Esophagus squamous epithelium (tissue), 5 donors: ENCODE results near the gene FAM131B. TPM values are rescaled to one million over a fixed set of nuclear protein-coding genes. Genes with fewer than 3 reads are reported as not detected.

Experiments
- DNase-seq: peaks from one replicate; lab custom pipeline; 2025; lab: John Stamatoyannopoulos, UW
- H3K27ac ChIP-seq, 4 donors: fragments of 200-600 bp; sonication (generic); one replicate each; pipeline ENCODE4 v1.5.1; 2016 to 2019; ENCODE audit warnings: mild to moderate bottlenecking in 1 of 4
- H3K27me3 ChIP-seq, 4 donors: fragments of 200-600 bp; sonication (generic); 1 replicate in 3 of 4; 2 replicates in 1 of 4; pipeline versions ENCODE4 v1.5.1 to v1.6.0; 2017 to 2021; ENCODE audit warnings: antibody characterized with exemption in 1 of 4
- H3K36me3 ChIP-seq, 3 donors: fragments of 200-600 bp; sonication (generic); one replicate each; pipeline ENCODE4 v1.5.1; 2016 to 2019
- H3K4me1 ChIP-seq, 3 donors: fragments of 200-600 bp; sonication (generic); one replicate each; pipeline ENCODE4 v1.5.1; 2017 to 2019
- H3K4me3 ChIP-seq, 4 donors: fragments of 200-600 bp; sonication (generic); 1 replicate in 3 of 4; 2 replicates in 1 of 4; pipeline ENCODE4 v1.5.1; 2016 to 2019; ENCODE audit warnings: mild to moderate bottlenecking in 2 of 4, moderate library complexity in 1 of 4
- H3K9me3 ChIP-seq, 3 donors: fragments of 200-600 bp; sonication (generic); one replicate each; pipeline ENCODE4 v1.5.1; 2016 to 2019
- POLR2A ChIP-seq, 4 donors: fragments of 450-650 bp; IDR thresholded peaks; one replicate each; pipeline ENCODE4 v1.6.1; 2017; ENCODE audit warnings: antibody characterized with exemption in 4 of 4, mild to moderate bottlenecking in 4 of 4, moderate library complexity in 3 of 4
- WGBS, 2 donors: methylation state at CpG; one replicate each; pipeline ENCODE4 v1.1.5; 2018; 5-methylcytosine and 5-hydroxymethylcytosine counted together
- intact Hi-C: fragments of 100-400 bp; cut with DNase I; formaldehyde crosslinking; loops from one replicate; pipeline ENCODE4 v1.15.0; 2022
- total RNA-seq, 4 donors: library from RNA; depleted of rRNA; stranded (reverse); fragments of >200 nt; gene quantifications; one replicate each; pipeline ENCODE4 v1.1.0, GENCODE V29; 2016
- TF ChIP-seq, protein P1 (sequence below), 6 experiments: fragments of 450-650 bp in 4 of 6; fragments of 200-600 bp in 2 of 6; sonication (generic) in 2 of 6; IDR thresholded peaks; one replicate each; pipeline ENCODE4 v1.5.1; 2016 to 2019; ENCODE audit warnings: antibody characterized with exemption in 6 of 6, mild to moderate bottlenecking in 4 of 6, moderate library complexity in 4 of 6
- donor health status: DM: yes; HTN: yes; CAD: no.

Gene FAM131B
- total RNA-seq, 4 donors from 2014 or later = 0.09 to 0.76 (median 0.46) TPM

DNA sequence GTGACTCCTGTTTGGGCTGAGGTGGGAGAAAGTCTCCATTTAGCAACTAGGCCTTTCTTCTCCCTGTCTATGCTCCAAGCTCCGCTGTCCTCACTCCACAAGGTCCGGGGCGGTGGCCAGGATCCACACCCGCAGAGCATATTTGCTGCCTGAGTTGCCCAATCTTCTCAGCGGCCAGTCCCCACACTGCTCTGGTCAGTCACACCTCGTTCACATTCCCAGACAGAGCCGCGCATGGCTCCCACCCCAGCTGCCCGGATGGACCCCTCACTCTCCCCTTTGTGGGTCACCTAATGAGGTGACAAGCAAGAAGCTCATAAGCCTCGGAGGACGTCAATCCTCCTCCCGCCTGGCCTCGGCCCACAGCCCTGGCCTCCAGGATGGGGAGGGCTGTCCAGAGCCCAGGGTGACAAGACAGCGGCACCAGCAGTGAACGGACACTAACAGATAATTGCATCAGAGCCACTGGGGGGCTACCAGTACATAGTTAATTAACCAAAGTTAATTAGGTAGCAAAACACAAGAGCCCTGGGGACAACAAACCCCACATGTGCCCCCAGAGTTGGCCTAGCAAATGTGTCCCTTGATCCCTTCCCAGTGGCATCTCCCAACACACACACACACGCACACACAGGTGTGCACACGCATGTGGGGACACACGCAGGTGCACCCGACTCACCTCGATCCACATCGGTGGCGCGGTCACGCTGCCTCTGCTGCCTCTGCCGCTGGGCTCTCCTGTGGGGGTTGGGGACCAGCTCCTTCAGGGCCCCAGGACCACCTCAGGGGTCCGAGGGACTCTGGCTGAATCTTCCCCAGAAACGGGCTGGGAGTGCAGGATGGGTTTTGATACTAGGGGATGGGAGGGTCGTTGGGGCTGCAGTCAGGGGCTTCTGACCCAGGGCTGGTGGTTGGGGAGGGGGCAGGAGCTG lies 34.4 kb upstream of the FAM131B start:
- Histone ChIP-seq H3K36me3 (peaks cover 5 to 100% (median 6%) of the 10 kb centered on the region in 3 donors), H3K27me3 (no peaks in the 10 kb centered on the region), H3K27ac (no peak overlapping the region), H3K9me3 (no peaks in the 10 kb centered on the region), H3K4me1 (peaks cover 8 to 40% (median 14%) of the 10 kb centered on the region in 3 donors), H3K4me3 (no peak overlapping the region)
- no peak for TF ChIP-seq POLR2A (IDR thresholded peaks at IDR 0.05)
- TF ChIP-seq, protein P1, sequence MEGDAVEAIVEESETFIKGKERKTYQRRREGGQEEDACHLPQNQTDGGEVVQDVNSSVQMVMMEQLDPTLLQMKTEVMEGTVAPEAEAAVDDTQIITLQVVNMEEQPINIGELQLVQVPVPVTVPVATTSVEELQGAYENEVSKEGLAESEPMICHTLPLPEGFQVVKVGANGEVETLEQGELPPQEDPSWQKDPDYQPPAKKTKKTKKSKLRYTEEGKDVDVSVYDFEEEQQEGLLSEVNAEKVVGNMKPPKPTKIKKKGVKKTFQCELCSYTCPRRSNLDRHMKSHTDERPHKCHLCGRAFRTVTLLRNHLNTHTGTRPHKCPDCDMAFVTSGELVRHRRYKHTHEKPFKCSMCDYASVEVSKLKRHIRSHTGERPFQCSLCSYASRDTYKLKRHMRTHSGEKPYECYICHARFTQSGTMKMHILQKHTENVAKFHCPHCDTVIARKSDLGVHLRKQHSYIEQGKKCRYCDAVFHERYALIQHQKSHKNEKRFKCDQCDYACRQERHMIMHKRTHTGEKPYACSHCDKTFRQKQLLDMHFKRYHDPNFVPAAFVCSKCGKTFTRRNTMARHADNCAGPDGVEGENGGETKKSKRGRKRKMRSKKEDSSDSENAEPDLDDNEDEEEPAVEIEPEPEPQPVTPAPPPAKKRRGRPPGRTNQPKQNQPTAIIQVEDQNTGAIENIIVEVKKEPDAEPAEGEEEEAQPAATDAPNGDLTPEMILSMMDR (IDR thresholded peaks at IDR 0.05) = no peak
- 88 to 92% methylated on average over 11 to 21 of the region's 28 CpGs for WGBS, 2 donors
- no peak for DNase-seq
- intact Hi-C loops = no loop called here

DNA sequence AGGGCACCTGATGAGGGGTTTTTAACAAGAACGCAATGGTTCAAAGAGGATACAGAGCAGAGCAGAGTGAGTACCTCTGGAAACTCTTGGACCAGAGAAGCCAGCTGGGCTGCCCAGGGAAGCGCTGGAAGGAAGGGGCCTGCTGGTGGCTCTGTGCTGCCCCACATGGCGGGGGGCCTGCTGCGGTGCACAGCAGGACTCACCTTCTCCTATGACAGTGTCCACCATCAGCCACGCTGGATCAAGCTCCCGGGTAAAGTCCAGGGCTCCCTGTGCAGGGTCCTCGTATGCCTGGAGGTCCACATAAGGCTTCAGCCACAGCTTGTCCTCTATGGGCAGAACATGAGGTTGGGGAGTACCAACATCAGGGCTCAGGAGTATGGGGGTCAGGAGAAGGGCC lies 33.7 kb upstream of the FAM131B start:
- Histone ChIP-seq H3K9me3 (no peaks in the 10 kb centered on the region), H3K27ac (no peak overlapping the region), H3K4me3 (no peak overlapping the region), H3K27me3 (no peaks in the 10 kb centered on the region), H3K36me3 (peaks cover 2 to 100% (median 12%) of the 10 kb centered on the region in 3 donors), H3K4me1 (peaks cover 15 to 47% (median 22%) of the 10 kb centered on the region in 3 donors)
- no peak for DNase-seq
- intact Hi-C loops = no loop called here
- 0 to 80% methylated on average over 1 to 7 of the region's 7 CpGs for WGBS, 2 donors
- no peak for TF ChIP-seq POLR2A (IDR thresholded peaks at IDR 0.05)
- TF ChIP-seq, protein P1 (IDR thresholded peaks at IDR 0.05) = no peak

DNA sequence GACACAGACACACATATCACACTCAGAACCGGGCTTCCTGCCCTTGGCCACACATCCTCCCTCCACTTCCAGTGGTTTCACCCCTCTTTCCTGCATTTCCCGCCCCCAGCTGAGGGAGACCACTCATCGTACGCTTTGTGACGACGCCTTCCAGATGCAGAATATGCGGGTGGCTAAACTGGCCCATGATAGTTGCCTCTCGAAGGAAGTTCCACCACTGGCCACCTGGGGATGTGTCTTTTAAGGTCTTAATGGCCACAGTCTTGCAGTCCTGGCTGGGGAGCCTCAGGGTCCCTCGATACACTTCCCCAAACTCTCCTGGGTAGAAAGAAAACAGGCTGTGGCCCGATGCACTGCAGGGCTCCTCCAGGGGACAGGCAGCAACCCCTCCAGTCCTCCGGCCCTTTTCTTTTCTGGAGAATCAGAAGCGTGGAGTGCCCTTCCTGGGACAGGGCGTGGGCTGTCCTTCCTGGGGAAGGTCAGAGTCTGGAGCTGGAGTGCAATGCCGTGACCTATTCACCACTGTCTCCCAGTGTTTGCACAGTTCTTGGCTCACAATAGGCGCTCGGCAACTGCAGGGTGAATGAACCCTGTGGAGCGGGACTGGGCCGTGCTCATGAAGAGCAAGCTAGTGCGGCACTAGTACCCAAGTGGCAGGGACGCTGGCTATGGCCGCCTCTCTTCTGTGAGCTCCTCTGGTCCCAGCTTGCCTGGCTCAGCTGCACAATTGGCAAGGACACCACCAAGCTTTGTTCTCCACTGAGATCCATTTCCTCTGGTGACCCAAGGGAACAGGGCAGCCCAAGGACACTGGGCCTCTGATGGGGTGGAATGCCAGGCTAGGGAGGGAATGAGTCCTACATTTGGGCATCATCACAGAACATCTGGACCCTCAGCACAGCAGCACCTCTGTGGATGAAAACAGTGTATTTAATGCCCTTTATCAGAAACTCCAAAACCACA lies 33.0 kb upstream of the FAM131B start:
- Histone ChIP-seq H3K4me3 (no peak overlapping the region), H3K27me3 (no peaks in the 10 kb centered on the region), H3K9me3 (no peaks in the 10 kb centered on the region), H3K4me1 (peaks cover 21 to 54% (median 29%) of the 10 kb centered on the region in 3 donors), H3K27ac (peak overlapping the region in 1 of 4 donors; percentile 9), H3K36me3 (peaks cover 5 to 100% (median 19%) of the 10 kb centered on the region in 3 donors)
- intact Hi-C loops = no loop called here
- WGBS, 2 donors = 58 to 72% methylated on average over 9 to 11 of the region's 21 CpGs
- no peak for TF ChIP-seq POLR2A (IDR thresholded peaks at IDR 0.05)
- TF ChIP-seq, protein P1 (IDR thresholded peaks at IDR 0.05) = peak in 1 of 6 experiments; percentile 26
- no peak for DNase-seq

DNA sequence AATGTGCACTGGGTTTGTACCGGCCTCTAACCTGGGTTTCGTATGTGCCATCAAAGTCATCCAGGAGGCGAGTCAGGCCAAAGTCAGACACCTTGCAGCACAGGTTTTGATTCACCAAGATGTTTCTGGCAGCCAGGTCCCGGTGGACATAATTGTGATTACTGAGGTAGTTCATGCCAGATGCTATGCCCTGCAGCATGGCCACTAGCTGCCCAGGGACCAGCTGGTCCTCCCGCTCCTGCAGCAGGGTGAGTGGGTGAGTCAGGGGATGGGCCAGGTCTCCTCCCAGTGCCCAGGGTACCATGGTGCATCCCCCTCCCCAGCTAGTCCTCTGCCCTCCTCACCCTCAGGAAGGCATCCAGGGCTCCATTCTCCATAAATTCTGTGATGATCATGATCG lies 32.3 kb upstream of the FAM131B start:
- H3K4me3 ChIP-seq = no peak overlapping the region
- H3K9me3 ChIP-seq = no peaks in the 10 kb centered on the region
- peaks cover 12 to 100% (median 19%) of the 10 kb centered on the region in 3 donors for H3K36me3 ChIP-seq
- peaks cover 22 to 61% (median 30%) of the 10 kb centered on the region in 3 donors for H3K4me1 ChIP-seq
- no peak overlapping the region for H3K27ac ChIP-seq
- intact Hi-C loops = no loop called here
- TF ChIP-seq POLR2A (IDR thresholded peaks at IDR 0.05) = no peak
- TF ChIP-seq, protein P1 (IDR thresholded peaks at IDR 0.05) = no peak
- DNase-seq = no peak
- 62 to 72% methylated on average over 2 to 4 of the region's 6 CpGs for WGBS, 2 donors
- no peaks in the 10 kb centered on the region for H3K27me3 ChIP-seq
